SK-N-SH (cell line): ENCODE data around the gene SCARF1. TPM values are rescaled to one million over a fixed set of nuclear protein-coding genes. Genes with fewer than 3 reads are reported as not detected.

Experiments used
- CTCF ChIA-PET: fragments of 300-600, 350-600 bp; formaldehyde crosslinking; extraction: SDS; loops from one replicate; lab custom pipeline; 2021; lab: Yijun Ruan, JAX
- POLR2A ChIA-PET: fragments of 350-600 bp; sonication (Branson Sonifier 250); formaldehyde crosslinking; extraction: SDS; loops from one replicate; lab custom pipeline; 2020; ENCODE audit warnings: antibody characterized with exemption, inconsistent platforms; lab: Yijun Ruan, JAX
- DNase-seq: peaks from one replicate; pipeline ENCODE4 v3.0.0; 2012
- H2AFZ ChIP-seq: fragments of 200-600 bp; sonication (generic); 2 replicates; pipeline ENCODE4 v1.8.1; 2016; ENCODE audit warnings: antibody characterized with exemption, mild to moderate bottlenecking, low read depth
- H3F3A ChIP-seq: fragments of 200-600 bp; sonication (generic); replicated peaks from 2 replicates; pipeline ENCODE3; 2016; ENCODE audit warnings: antibody characterized with exemption, mild to moderate bottlenecking; ENCODE audit not compliant: insufficient read depth
- H3K27ac ChIP-seq, 2 experiments: fragments of 200-500 bp in 1 of 2; fragments of 200-600 bp in 1 of 2; sonication (Bioruptor generic) in 1 of 2; sonication (generic), shearing (Covaris generic) in 1 of 2; 2 replicates each; pipeline versions ENCODE4 v1.5.1 to v1.6.1; 2014 to 2016; ENCODE audit warnings: low read depth in 2 of 2, inconsistent platforms in 1 of 2, low read length in 1 of 2, mild to moderate bottlenecking in 1 of 2, mixed read lengths in 1 of 2
- H3K27me3 ChIP-seq: fragments of 200-600 bp; sonication (generic), shearing (Covaris generic); 2 replicates; pipeline ENCODE4 v1.6.1; 2016; ENCODE audit warnings: mixed run types; ENCODE audit not compliant: insufficient read depth
- H3K36me3 ChIP-seq, 2 experiments: fragments of 200-500 bp in 1 of 2; fragments of 200-600 bp in 1 of 2; sonication (Bioruptor generic) in 1 of 2; sonication (generic) in 1 of 2; replicated peaks in 1 of 2; 2 replicates each; pipeline versions ENCODE3 to v1.5.1; 2014 to 2016; ENCODE audit warnings: low read length in 1 of 2, mild to moderate bottlenecking in 1 of 2; ENCODE audit not compliant: insufficient read depth in 2 of 2, control insufficient read depth in 1 of 2
- H3K4me1 ChIP-seq, 2 experiments: fragments of 200-500 bp in 1 of 2; fragments of 200-600 bp in 1 of 2; sonication (Bioruptor generic) in 1 of 2; sonication (generic), shearing (Covaris generic) in 1 of 2; 2 replicates each; pipeline versions ENCODE4 v1.5.1 to v1.6.1; 2014 to 2016; ENCODE audit warnings: low read depth in 1 of 2, low read length in 1 of 2, mixed run types in 1 of 2; ENCODE audit not compliant: insufficient read depth in 2 of 2, control insufficient read depth in 1 of 2
- H3K4me2 ChIP-seq: fragments of 200-600 bp; sonication (generic), shearing (Covaris generic); 2 replicates; pipeline ENCODE4 v1.6.1; 2017; ENCODE audit warnings: mixed run types
- H3K4me3 ChIP-seq, 2 experiments: fragments of 200-500 bp in 1 of 2; fragments of 200-600 bp in 1 of 2; sonication (Bioruptor generic) in 1 of 2; sonication (generic), shearing (Covaris generic) in 1 of 2; 2 replicates each; pipeline versions ENCODE4 v1.5.1 to v1.8.1; 2014 to 2016; ENCODE audit warnings: low read depth in 2 of 2, inconsistent platforms in 1 of 2, low read length in 1 of 2, mild to moderate bottlenecking in 1 of 2, mixed read lengths in 1 of 2, moderate library complexity in 1 of 2
- H3K79me2 ChIP-seq: fragments of 200-600 bp; sonication (generic); 2 replicates; pipeline ENCODE4 v1.8.1; 2017; ENCODE audit warnings: mild to moderate bottlenecking; ENCODE audit not compliant: insufficient read depth
- H3K9ac ChIP-seq: fragments of 200-600 bp; sonication (generic); 2 replicates; pipeline ENCODE4 v1.6.1; 2017; ENCODE audit warnings: mixed run types
- H3K9me2 ChIP-seq: fragments of 200-600 bp; sonication (generic); 2 replicates; pipeline ENCODE4 v1.6.1; 2017; ENCODE audit warnings: mixed run types
- H3K9me3 ChIP-seq: fragments of 200-600 bp; sonication (generic); 2 replicates; pipeline ENCODE4 v1.6.1; 2017; ENCODE audit warnings: mixed run types, mild to moderate bottlenecking, moderate library complexity
- H4K20me1 ChIP-seq: fragments of 200-600 bp; sonication (generic); 2 replicates; pipeline ENCODE4 v1.6.1; 2017; ENCODE audit warnings: mild to moderate bottlenecking, mixed run types; ENCODE audit not compliant: insufficient read depth
- CHD2 ChIP-seq: fragments of 150-350 bp; IDR thresholded peaks from 2 replicates; pipeline ENCODE4 v1.6.1; 2018; ENCODE audit warnings: low read length; ENCODE audit not compliant: partially characterized antibody
- ELF1 ChIP-seq: IDR thresholded peaks from 2 replicates; pipeline ENCODE4 v1.4.0; 2012
- EZH2phosphoT487 ChIP-seq: fragments of 200-600 bp; sonication (generic); IDR thresholded peaks from 2 replicates; pipeline ENCODE4 v1.6.1; 2017; ENCODE audit warnings: low read depth, mixed run types, mild to moderate bottlenecking, antibody characterized with exemption, moderate library complexity, borderline replicate concordance
- FOSL2 ChIP-seq: IDR thresholded peaks from 2 replicates; pipeline ENCODE4 v1.4.0; 2012; ENCODE audit warnings: low read depth, mild to moderate bottlenecking, moderate library complexity, borderline replicate concordance
- FOXJ3 ChIP-seq: sonication (generic); formaldehyde crosslinking; IDR thresholded peaks from 2 replicates; pipeline ENCODE4 v1.5.1; 2020; ENCODE audit warnings: mild to moderate bottlenecking, missing genetic modification reagents
- GABPA ChIP-seq: IDR thresholded peaks from 2 replicates; pipeline ENCODE4 v1.4.0; 2012; ENCODE audit warnings: low read depth, mild to moderate bottlenecking
- GATA2 ChIP-seq: sonication (generic); formaldehyde crosslinking; IDR thresholded peaks from 2 replicates; pipeline ENCODE4 v1.5.0; 2020; ENCODE audit warnings: mild to moderate bottlenecking, missing genetic modification reagents
- IRF3 ChIP-seq: fragments of 150-350 bp; IDR thresholded peaks from 2 replicates; pipeline ENCODE4 v1.6.1; 2016; ENCODE audit warnings: mild to moderate bottlenecking, low read depth, low read length
- JUND ChIP-seq: IDR thresholded peaks from 2 replicates; pipeline ENCODE4 v1.4.0; 2012
- MAX ChIP-seq: IDR thresholded peaks from 2 replicates; pipeline ENCODE4 v1.4.0; 2012; ENCODE audit warnings: low read depth
- NRF1 ChIP-seq: IDR thresholded peaks from 2 replicates; pipeline ENCODE4 v1.6.1; 2012; ENCODE audit warnings: low read depth, mild to moderate bottlenecking, low read length
- POLR2AphosphoS5 ChIP-seq: IDR thresholded peaks from 2 replicates; pipeline ENCODE4 v1.6.1; 2012; ENCODE audit warnings: low read depth, low read length
- RFX5 ChIP-seq: IDR thresholded peaks from 2 replicates; pipeline ENCODE4 v1.6.1; 2012; ENCODE audit warnings: mild to moderate bottlenecking, improper control_type of control experiment, low read length
- RXRA ChIP-seq: IDR thresholded peaks from 2 replicates; pipeline ENCODE4 v1.4.0; 2012; ENCODE audit warnings: low read depth, mild to moderate bottlenecking, borderline replicate concordance
- SIN3A ChIP-seq: IDR thresholded peaks from 2 replicates; pipeline ENCODE4 v1.6.1; 2012; ENCODE audit warnings: low read depth, mild to moderate bottlenecking, low read length, moderate library complexity, borderline replicate concordance
- SMC3 ChIP-seq: IDR thresholded peaks from 2 replicates; pipeline ENCODE4 v1.6.1; 2012; ENCODE audit warnings: low read depth, low read length, improper control_type of control experiment
- TAF1 ChIP-seq: IDR thresholded peaks from 2 replicates; pipeline ENCODE4 v1.6.1; 2012; ENCODE audit warnings: low read depth, mild to moderate bottlenecking, low read length, moderate library complexity, borderline replicate concordance
- TCF12 ChIP-seq: IDR thresholded peaks from 2 replicates; pipeline ENCODE4 v1.4.0; 2012
- USF2 ChIP-seq: fragments of 150-350 bp; IDR thresholded peaks from 2 replicates; pipeline ENCODE4 v1.6.1; 2017; ENCODE audit warnings: antibody characterized with exemption, low read length, low read depth, borderline replicate concordance
- ZBTB33 ChIP-seq: IDR thresholded peaks from 2 replicates; pipeline ENCODE4 v1.4.0; 2012; ENCODE audit warnings: low read depth, borderline replicate concordance
- WGBS: methylation state at CpG from one replicate; pipeline ENCODE4 v1.1.6; 2017; ENCODE audit warnings: low lambda C conversion rate; 5-methylcytosine and 5-hydroxymethylcytosine counted together
- polyA plus RNA-seq, 3 experiments: library from polyadenylated mRNA; depleted of rRNA; stranded (reverse); fragments of >200 nt; gene quantifications; 2 replicates each; pipeline ENCODE4 v1.2.3, GENCODE V29; 2012

Gene SCARF1
- polyA plus RNA-seq, 1 of the 3 experiments (the other 2 are of a cell fraction), result 0.39 TPM

GRCh38 chr17:1683459-1683858 is 37.9 kb upstream of the SCARF1 start:
- peak overlapping the region; percentile 89 for H3K9ac ChIP-seq
- H3K4me3 ChIP-seq, result peak overlapping the region; percentile 74 to 87
- H3K4me2 ChIP-seq, result peak overlapping the region; percentile 97
- TF ChIP-seq MAX, result no peak
- no peak for TF ChIP-seq TCF12
- TF ChIP-seq GATA2 (CRISPR knock-in tag), result no peak
- no peak for TF ChIP-seq ELF1
- no peak for TF ChIP-seq RFX5
- TF ChIP-seq RXRA, result no peak
- no peak for TF ChIP-seq USF2
- no peak for TF ChIP-seq TAF1
- no peak for TF ChIP-seq FOSL2
- no peak for TF ChIP-seq JUND
- TF ChIP-seq IRF3, result no peak
- H3K27ac ChIP-seq, result peak overlapping the region in 1 of 2 experiments; percentile 85; a peak in 1 of 4 replicates
- H3F3A ChIP-seq, result no peaks in the 10 kb centered on the region
- WGBS, result 70% methylated on average over 5 of the region's 5 CpGs
- H3K9me2 ChIP-seq, result no peaks in the 10 kb centered on the region
- H3K79me2 ChIP-seq, result peaks cover 49% of the 10 kb centered on the region
- peaks cover 29% of the 10 kb centered on the region for H4K20me1 ChIP-seq
- H3K9me3 ChIP-seq, result no peaks in the 10 kb centered on the region
- ChIA-PET POLR2A (interaction anchor here (0.8 to 1.5 kb wide), 2 partner anchors 13 to 33 kb away, joined by 3 to 10 read pairs; no protein-coding TSS in a partner anchor), CTCF (interaction anchor here (1.0 to 7.8 kb wide), 6 partner anchors 10 to 109 kb away, joined by 3 to 56 read pairs (median 5); partner anchors contain the start of gene RILP)
- H2AFZ ChIP-seq, result no peak overlapping the region
- peaks cover 44 to 47% of the 10 kb centered on the region in 2 experiments for H3K36me3 ChIP-seq
- peaks cover 4 to 9% of the 10 kb centered on the region in 2 experiments; a peak in 2 of 4 replicates for H3K4me1 ChIP-seq
- H3K27me3 ChIP-seq, result no peaks in the 10 kb centered on the region
- no peak for DNase-seq

- ChIA-PET POLR2A (no interaction called here), CTCF (no interaction called here)
- peaks cover 4% of the 10 kb centered on the region for H4K20me1 ChIP-seq
- H3K36me3 ChIP-seq, result peaks cover 84 to 89% of the 10 kb centered on the region in 2 experiments
- no peak overlapping the region for H3K4me2 ChIP-seq
- H3K9me2 ChIP-seq, result no peaks in the 10 kb centered on the region
- H2AFZ ChIP-seq, result no peak overlapping the region
- no peak overlapping the region for H3K4me3 ChIP-seq
- H3K27me3 ChIP-seq, result no peaks in the 10 kb centered on the region
- 95% methylated on average over 13 of the region's 13 CpGs for WGBS
- no peaks in the 10 kb centered on the region for H3K9me3 ChIP-seq
- no peak for DNase-seq
- H3K9ac ChIP-seq, result no peak overlapping the region
- peaks cover 37% of the 10 kb centered on the region for H3K79me2 ChIP-seq
- H3K27ac ChIP-seq, result no peak overlapping the region
- peaks cover 17% of the 10 kb centered on the region for H3F3A ChIP-seq
- no peaks in the 10 kb centered on the region for H3K4me1 ChIP-seq
- TF ChIP-seq ZBTB33 (no peak), SIN3A (no peak), FOSL2 (no peak), SMC3 (no peak), EZH2phosphoT487 (no peak), USF2 (no peak), RFX5 (no peak), NRF1 (no peak), ELF1 (no peak), GATA2 (CRISPR knock-in tag) (no peak), CHD2 (no peak), JUND (no peak), IRF3 (no peak), POLR2AphosphoS5 (no peak), MAX (no peak), RXRA (no peak), TCF12 (no peak), GABPA (no peak), FOXJ3 (CRISPR knock-in tag) (no peak)
These were observed 30.9 kb upstream of the SCARF1 start for GRCh38 chr17:1676401-1676800.
